T47D (cell line): Measurements from ENCODE around the gene KRTAP4-4.
A peak's percentile ranks its signal among the peaks of the same experiment; 100 is the strongest.
"Not testable (repeated sequence)": the region's sequence is repeated elsewhere in the genome, so short reads cannot be mapped to it uniquely, and the experiment has no call there.

Experiments used
- DNase-seq, 2 experiments: peaks; one replicate each; pipeline versions ENCODE4 v3.0.0 to v3.0.0-alpha.2; 2011 to 2012; ENCODE audit warnings: low read depth in 1 of 2, low spot score in 1 of 2
- JUND ChIP-seq: IDR thresholded peaks from 2 replicates; pipeline ENCODE4 v1.6.1; 2012; ENCODE audit warnings: low read depth
- in situ Hi-C: cut with HindIII; loops from 2 replicates; pipeline ENCODE4 v1.10.0; 2016; ENCODE audit warnings: low sequenced_read_pairs, low pct_unique_long_range_greater_than_20kb

The KRTAP4-4 gene

GRCh38 chr17:41160648-41161047 is at the start of gene KRTAP4-4:
KRTAP4-4 (minus strand) TSS chr17:41160748; CDS start chr17:41160691, 57 bp downstream.
- peak in 1 of 2 experiments; percentile 7 for DNase-seq
- in situ Hi-C loops, result no loop called here

DNA sequence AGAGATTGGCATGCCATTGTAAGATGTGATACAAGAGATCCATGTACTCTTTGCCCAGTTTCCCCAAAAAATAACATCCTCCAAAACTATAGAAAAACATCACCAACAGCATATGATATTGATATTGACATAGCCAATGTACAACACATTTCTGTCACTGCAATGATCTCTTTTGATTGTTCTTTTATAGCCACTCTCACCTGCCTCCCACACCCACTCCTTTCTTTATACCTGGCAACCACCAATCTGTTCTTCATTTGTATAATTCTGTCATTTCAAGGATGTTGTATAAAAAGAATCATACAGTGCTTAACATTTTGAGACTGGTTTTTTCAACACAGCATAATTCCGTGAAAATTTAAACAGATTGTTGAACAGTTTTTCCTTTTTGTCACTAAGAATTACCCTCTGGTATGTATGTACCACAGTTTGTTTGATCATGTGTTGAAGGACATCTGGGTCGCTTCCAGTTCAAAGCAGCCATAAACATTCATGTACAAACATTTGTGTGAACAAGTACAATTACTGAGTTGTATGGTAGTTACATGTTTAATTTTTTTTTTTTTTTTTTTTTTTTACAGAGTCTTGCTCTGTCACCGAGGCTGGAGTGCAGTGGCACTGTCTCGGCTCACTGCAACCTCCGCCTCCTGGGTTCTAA is 39.0 kb upstream of the KRTAP4-4 start:
- TF ChIP-seq JUND, result no peak
- in situ Hi-C loops, result no loop called here
- DNase-seq, result no peak

More at GRCh38 chr17:41160648-41161047, at the start of gene KRTAP4-4:
- no peak for TF ChIP-seq JUND

DNA sequence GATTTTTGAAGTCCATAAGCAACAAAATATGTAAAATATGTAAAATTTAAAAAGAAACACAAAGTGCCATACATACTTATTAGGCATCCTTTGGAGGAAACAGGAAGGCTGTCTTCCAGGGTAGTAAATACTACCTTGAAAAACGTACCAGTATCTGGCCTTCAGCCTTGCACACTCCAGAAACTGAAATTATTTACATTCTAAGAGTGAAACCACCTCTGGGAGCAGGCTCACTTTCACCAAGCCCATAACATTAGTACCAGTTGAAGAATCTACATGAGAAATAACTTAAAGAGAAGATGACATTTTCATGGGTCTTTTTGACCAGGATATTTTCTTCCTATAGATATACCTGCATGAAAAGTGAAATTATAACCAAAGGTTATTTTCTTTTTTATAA is 35.5 kb upstream of the KRTAP4-4 start:
- in situ Hi-C loops, result no loop called here
- no peak for DNase-seq
- no peak for TF ChIP-seq JUND

GRCh38 chr17:41190328-41190727 is 29.8 kb upstream of the KRTAP4-4 start:
- in situ Hi-C loops, result no loop called here
- no peak for DNase-seq
- no peak for TF ChIP-seq JUND

GRCh38 chr17:41189837-41190318 is 29.3 kb upstream of the KRTAP4-4 start, which contains the start of gene KRTAP9-1:
KRTAP9-1 (plus strand) TSS chr17:41189887; CDS start chr17:41189887, 0 bp downstream.
- in situ Hi-C loops, DNase-seq: not testable (repeated sequence)

DNA sequence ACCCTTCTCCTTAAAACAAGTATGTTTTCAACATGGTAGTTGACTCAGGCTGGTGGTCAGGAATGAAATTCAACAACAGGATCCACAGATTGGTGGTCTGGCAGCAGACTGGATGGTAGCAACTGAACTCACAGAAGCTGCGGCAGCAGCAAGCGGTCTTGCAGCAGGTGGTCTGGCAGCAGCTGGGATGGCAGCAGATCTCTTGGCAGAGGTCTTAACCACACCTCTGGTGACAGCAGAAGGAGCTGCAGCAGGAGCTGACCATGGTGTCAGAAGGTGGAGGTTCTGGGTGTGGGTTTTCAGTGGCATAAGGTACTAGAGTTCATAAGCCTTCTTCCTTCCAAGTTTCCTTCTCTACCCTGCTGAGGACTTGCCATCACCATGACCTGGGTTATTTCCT is 26.3 kb upstream of the KRTAP4-4 start:
- TF ChIP-seq JUND, result no peak
- in situ Hi-C loops, result no loop called here
- peak in 1 of 2 experiments; percentile 13 for DNase-seq

- TF ChIP-seq JUND, result no peak
- no peak for DNase-seq
- in situ Hi-C loops, result no loop called here
Measured at GRCh38 chr17:41185001-41185400, 24.5 kb upstream of the KRTAP4-4 start.

DNA sequence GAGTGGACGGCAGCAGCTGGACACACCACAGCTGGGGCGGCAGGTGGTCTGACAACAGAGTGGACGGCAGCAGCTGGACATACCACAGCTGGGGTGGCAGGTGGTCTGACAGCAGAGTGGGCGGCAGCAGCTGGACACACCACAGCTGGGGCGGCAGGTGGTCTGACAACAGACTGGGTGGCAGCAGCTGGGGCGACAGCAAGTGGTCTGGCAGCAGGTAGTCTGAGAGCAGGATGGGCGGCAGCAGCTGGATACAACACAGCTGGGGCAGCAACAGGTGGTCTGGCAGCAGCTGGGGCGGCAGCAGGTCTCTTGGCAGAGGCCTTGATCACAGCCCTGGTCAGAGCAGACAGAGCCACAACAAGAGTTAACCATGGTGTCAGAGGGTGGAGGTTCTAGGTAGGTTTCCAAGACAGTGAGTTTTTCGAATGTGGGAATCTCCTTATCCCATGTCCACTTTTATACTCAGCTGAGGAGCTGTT is 24.0 kb upstream of the KRTAP4-4 start, which contains the start of gene KRTAP4-1:
Gene KRTAP4-1 (minus strand): TSS at position 432 of the 482 bp plus-strand sequence. CDS start 57 bp downstream, at position 375.
- DNase-seq, result no peak
- in situ Hi-C loops, result no loop called here
- no peak for TF ChIP-seq JUND

DNA sequence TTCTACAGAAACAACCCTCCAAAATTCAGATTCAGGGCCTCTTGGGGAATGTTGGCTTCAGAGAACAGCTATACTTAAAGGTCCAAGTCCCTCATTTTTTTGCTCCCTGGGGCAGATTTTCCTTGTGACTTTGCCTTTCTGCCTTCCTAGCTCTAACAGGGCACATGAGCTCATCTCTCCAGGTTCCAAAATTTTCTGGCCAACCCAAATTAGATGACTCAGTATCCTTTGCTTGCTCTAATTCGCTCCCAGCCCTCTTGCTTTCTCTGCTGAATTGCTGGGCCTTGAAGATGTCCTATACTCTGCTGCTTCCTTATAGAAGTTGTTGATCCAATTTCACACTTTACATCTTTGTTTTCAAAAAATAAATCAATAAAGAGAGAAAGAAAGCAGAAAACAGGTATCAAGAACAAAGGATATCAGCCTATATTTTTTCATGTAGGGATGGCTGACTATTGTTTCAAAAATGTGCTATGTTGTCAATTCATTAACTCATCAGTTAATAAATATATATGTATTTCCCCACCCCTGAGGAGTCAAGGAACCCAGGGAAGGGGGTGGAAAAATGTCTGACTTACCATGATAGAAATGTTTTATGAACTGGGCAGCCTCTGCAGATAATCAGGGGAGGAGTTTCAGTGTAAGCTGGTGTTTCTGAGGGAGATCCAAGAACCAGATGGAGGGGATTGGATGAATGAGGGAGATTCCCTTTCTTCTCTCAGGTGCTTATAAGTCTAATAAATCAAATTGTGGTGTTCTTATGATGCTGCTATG is 18.5 kb upstream of the KRTAP4-4 start:
- in situ Hi-C loops, result no loop called here
- no peak for DNase-seq
- TF ChIP-seq JUND, result no peak

DNA sequence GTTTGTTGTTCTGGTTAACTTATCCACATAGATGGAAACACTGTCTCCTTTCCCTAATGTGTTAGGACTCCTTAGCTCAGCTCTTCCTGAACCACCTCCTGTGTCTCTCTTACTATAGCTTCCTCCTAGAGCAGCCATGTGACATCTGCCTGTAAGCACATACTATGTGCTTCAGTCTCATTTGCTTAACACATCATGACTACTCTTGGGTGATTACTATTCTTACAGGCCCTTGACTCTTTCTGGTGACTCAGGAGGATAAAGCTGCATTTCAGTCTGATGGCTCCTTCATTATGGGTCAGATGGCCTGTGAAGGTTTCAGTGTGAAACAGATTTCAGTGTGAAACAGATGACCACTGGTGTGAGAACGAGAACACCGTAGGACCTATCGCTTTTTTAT is 17.8 kb upstream of the KRTAP4-4 start:
- TF ChIP-seq JUND, result no peak
- no peak for DNase-seq
- in situ Hi-C loops, result no loop called here

GRCh38 chr17:41177727-41178271 is 17.3 kb upstream of the KRTAP4-4 start, which contains the start of gene KRTAP4-2:
KRTAP4-2 (minus strand) TSS chr17:41178221; CDS start chr17:41178164, 57 bp downstream.
- TF ChIP-seq JUND, result no peak
- no peak for DNase-seq
- in situ Hi-C loops, result no loop called here

GRCh38 chr17:41176744-41177387 is 16.3 kb upstream of the KRTAP4-4 start:
- no peak for DNase-seq

GRCh38 chr17:41171886-41172285 is 11.3 kb upstream of the KRTAP4-4 start:
- in situ Hi-C loops, result no loop called here
- DNase-seq, result no peak
- TF ChIP-seq JUND, result no peak

More at GRCh38 chr17:41176744-41177387, 16.3 kb upstream of the KRTAP4-4 start:
- in situ Hi-C loops, result no loop called here
- TF ChIP-seq JUND, result no peak
